GM12892 (cell line): Measurements from ENCODE around the gene DISP2.

Experiments
- POLR2A ChIP-seq: IDR thresholded peaks from 2 replicates; pipeline ENCODE4 v1.6.1; 2011; ENCODE audit warnings: low read depth, low read length, control low read depth
- POLR2AphosphoS5 ChIP-seq: IDR thresholded peaks from 2 replicates; pipeline ENCODE4 v1.6.1; 2011; ENCODE audit warnings: low read depth, low read length, control low read depth
- TAF1 ChIP-seq: IDR thresholded peaks from 2 replicates; pipeline ENCODE4 v1.6.1; 2011; ENCODE audit warnings: low read depth, mild to moderate bottlenecking, control low read depth, low read length, borderline replicate concordance

DNA sequence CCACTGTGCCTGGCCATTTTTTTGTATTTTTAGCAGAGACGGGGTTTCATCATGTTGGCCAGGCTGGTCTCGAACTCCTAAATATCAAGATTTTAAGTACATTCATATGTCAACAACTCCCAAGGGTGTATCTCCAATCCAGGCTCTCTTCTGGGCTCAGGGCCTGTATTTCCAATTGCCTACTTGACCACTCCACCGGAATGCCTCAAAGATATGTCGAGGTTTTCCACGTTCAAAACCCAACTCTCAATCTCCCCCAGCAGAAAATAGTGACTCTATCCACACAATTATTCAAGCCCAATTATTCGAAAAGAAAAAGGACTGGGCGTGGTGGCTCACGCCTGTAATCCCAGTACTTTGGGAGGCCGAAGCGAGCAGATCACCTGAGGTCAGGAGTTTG is 22.6 kb downstream of the DISP2 start:
- no peak for TF ChIP-seq POLR2A
- no peak for TF ChIP-seq POLR2AphosphoS5
- TF ChIP-seq TAF1 = no peak
